Common myeloid progenitor, CD34-positive (primary cell): Measurements from ENCODE around the gene OR51S1.
A peak's percentile ranks its signal among the peaks of the same experiment; 100 is the strongest.

Source experiments
- CTCF ChIA-PET: fragments of 350-600 bp; sonication (Branson Sonifier 250); formaldehyde crosslinking; loops from one replicate; lab custom pipeline; 2021; ENCODE audit warnings: antibody characterized with exemption; lab: Charles Lee
- POLR2A ChIA-PET: fragments of 350-600 bp; sonication (Branson Sonifier 250); formaldehyde crosslinking; loops from one replicate; lab custom pipeline; 2021; ENCODE audit warnings: antibody characterized with exemption; lab: Charles Lee
- DNase-seq, 3 donors: peaks; one replicate each; pipeline versions ENCODE4 v3.0.0 to v3.0.0-alpha.2; 2013
- H3K27ac ChIP-seq, 2 experiments: 1 replicate in 1 of 2; 2 replicates in 1 of 2; pipeline ENCODE4 v1.7.0; 2013; ENCODE audit warnings: inconsistent platforms in 2 of 2, low read length in 2 of 2, mild to moderate bottlenecking in 2 of 2, low read depth in 1 of 2, moderate library complexity in 1 of 2; ENCODE audit not compliant: severe bottlenecking in 2 of 2, insufficient read depth in 1 of 2, poor library complexity in 1 of 2
- H3K27me3 ChIP-seq, 5 experiments: replicated peaks in 2 of 5; 1 replicate in 3 of 5; 2 replicates in 2 of 5; pipeline versions ENCODE4 v1.6.1 to v1.7.0; 2013; ENCODE audit warnings: low read length in 4 of 5, mild to moderate bottlenecking in 2 of 5, moderate library complexity in 2 of 5, inconsistent platforms in 1 of 5; ENCODE audit not compliant: insufficient read depth in 5 of 5, control insufficient read depth in 4 of 5
- H3K36me3 ChIP-seq, 4 experiments: 1 replicate in 2 of 4; 2 replicates in 2 of 4; pipeline versions ENCODE4 v1.6.1 to v1.7.0; 2013; ENCODE audit warnings: low read length in 3 of 4, control low read depth in 1 of 4, mild to moderate bottlenecking in 1 of 4; ENCODE audit not compliant: control insufficient read depth in 4 of 4, insufficient read depth in 4 of 4
- H3K4me1 ChIP-seq, 4 experiments: 1 replicate in 3 of 4; 2 replicates in 1 of 4; pipeline versions ENCODE4 v1.6.1 to v1.7.1; 2013; ENCODE audit warnings: low read length in 3 of 4, mild to moderate bottlenecking in 3 of 4, control low read depth in 1 of 4, inconsistent platforms in 1 of 4, moderate library complexity in 1 of 4; ENCODE audit not compliant: control insufficient read depth in 4 of 4, insufficient read depth in 4 of 4; ENCODE audit errors: control extremely low read depth in 1 of 4
- H3K4me3 ChIP-seq, 7 experiments: 1 replicate in 4 of 7; 2 replicates in 3 of 7; pipeline versions ENCODE4 v1.5.1 to v1.7.0; 2013; ENCODE audit warnings: mild to moderate bottlenecking in 7 of 7, low read length in 6 of 7, moderate library complexity in 6 of 7, inconsistent platforms in 2 of 7, low read depth in 2 of 7, control low read depth in 1 of 7; ENCODE audit not compliant: insufficient read depth in 4 of 7, control insufficient read depth in 1 of 7; ENCODE audit errors: extremely low read depth in 1 of 7
- H3K9me3 ChIP-seq, 5 experiments: 1 replicate in 4 of 5; 2 replicates in 1 of 5; pipeline versions ENCODE4 v1.6.1 to v1.7.1; 2013; ENCODE audit warnings: low read length in 4 of 5, mild to moderate bottlenecking in 2 of 5, inconsistent platforms in 1 of 5, low read depth in 1 of 5, moderate library complexity in 1 of 5; ENCODE audit not compliant: control insufficient read depth in 4 of 5, insufficient read depth in 2 of 5; ENCODE audit errors: control extremely low read depth in 1 of 5
- WGBS: methylation state at CpG from one replicate; pipeline ENCODE4 v1.1.5; 2013; ENCODE audit not compliant: insufficient coverage; 5-methylcytosine and 5-hydroxymethylcytosine counted together

OR51S1 gene

DNA sequence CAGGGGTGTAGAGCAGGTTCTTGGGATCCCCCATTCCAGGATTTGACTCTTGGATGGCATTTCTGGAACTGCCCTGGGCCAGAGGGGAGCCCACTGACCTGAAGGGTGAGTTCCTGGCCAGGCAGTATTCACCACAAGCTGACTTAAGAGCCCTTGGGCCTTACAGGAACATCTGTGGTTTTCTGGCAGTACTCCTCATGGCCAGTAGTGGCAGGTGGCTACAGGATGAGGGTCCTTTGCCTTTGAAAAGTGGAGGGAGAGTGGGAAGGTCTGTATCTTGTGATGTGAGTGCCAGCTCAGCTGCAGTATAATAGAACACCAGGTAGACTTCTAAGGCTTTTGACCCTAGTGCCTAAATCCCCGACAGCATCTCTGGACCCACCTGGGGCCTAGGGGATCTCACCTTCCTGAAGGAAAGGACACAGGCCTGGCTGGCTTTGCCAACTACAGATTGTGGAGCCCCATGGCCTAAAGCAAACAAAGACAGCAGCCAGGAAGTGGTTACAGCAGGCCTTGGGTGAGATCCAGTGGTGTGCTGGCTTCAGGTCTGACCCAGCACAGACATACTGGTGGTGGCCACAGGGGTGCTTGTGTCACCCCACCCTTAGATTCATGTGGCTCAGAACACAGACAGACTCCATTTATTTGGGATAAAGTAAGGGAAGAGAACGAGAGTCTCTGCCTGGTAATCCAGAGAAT is 9.0 kb downstream of the OR51S1 start:
- H3K9me3 ChIP-seq: no peaks in the 10 kb centered on the region
- H3K36me3 ChIP-seq: no peaks in the 10 kb centered on the region
- no peaks in the 10 kb centered on the region for H3K4me1 ChIP-seq
- no peak for DNase-seq
- ChIA-PET CTCF (no interaction called here), POLR2A (no interaction called here)
- no peak overlapping the region for H3K4me3 ChIP-seq
- H3K27ac ChIP-seq: no peak overlapping the region
- 100% methylated on average over 1 of the region's 2 CpGs for WGBS
- no peaks in the 10 kb centered on the region for H3K27me3 ChIP-seq

DNA sequence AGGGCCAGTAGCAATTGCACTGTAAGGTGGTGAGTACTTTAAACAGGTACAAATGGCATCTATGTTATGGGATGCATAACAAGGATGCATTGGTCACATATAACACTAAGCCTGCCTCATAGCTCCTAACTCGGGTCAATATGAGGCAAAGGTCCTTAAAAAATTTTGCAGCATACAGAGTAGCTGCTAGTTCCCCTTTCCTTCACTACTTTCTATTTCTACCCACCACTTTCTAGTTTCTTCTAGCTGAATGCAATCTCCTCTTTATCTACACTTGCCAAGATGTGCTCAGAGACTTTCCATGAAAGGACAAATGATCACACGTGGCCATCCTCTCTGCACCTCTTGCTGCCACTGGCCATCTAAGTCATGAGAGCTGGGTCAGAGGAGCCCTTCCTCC is 18.1 kb downstream of the OR51S1 start:
- DNase-seq: peak in 1 of 3 donors; percentile 18
- no peaks in the 10 kb centered on the region for H3K36me3 ChIP-seq
- CTCF ChIA-PET: interaction anchor here (2.2 kb wide), 1 partner anchor 194 kb away, joined by 8 read pairs; the partner anchor contains the start of gene OR51D1
- no peaks in the 10 kb centered on the region for H3K27me3 ChIP-seq
- 13% methylated on average over 2 of the region's 2 CpGs for WGBS
- POLR2A ChIA-PET: interaction anchor here (0.6 kb wide), 1 partner anchor 258 kb away, joined by 4 read pairs; no protein-coding TSS in a partner anchor
- no peak overlapping the region for H3K27ac ChIP-seq
- H3K9me3 ChIP-seq: no peaks in the 10 kb centered on the region
- H3K4me1 ChIP-seq: no peaks in the 10 kb centered on the region
- H3K4me3 ChIP-seq: no peak overlapping the region

DNA sequence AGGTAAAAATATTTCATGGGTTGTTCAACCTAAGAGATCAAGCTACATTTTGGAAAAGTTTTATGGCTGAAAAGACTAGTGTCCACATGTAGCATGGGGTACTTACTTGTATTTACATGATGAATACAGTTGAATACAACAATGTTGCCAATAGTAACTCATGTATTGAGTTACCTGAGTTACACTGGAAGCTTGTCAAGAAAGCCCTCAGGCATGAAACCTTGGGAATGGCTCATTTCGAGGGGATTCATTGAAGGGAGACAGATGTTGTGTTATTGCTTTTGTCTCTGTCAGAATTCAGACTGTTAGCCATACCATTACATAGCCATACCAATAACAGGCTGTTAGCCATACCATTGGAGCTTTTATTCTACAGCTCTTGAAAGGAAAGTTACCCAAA is 18.7 kb downstream of the OR51S1 start:
- CTCF ChIA-PET: interaction anchor here (2.2 kb wide), 1 partner anchor 194 kb away, joined by 8 read pairs; the partner anchor contains the start of gene OR51D1
- Histone ChIP-seq H3K4me1 (no peaks in the 10 kb centered on the region), H3K27ac (no peak overlapping the region), H3K9me3 (no peaks in the 10 kb centered on the region), H3K27me3 (no peaks in the 10 kb centered on the region), H3K4me3 (no peak overlapping the region), H3K36me3 (no peaks in the 10 kb centered on the region)
- POLR2A ChIA-PET: no interaction called here
- WGBS: 100% methylated on average over 1 of the region's 1 CpG
- DNase-seq: no peak

DNA sequence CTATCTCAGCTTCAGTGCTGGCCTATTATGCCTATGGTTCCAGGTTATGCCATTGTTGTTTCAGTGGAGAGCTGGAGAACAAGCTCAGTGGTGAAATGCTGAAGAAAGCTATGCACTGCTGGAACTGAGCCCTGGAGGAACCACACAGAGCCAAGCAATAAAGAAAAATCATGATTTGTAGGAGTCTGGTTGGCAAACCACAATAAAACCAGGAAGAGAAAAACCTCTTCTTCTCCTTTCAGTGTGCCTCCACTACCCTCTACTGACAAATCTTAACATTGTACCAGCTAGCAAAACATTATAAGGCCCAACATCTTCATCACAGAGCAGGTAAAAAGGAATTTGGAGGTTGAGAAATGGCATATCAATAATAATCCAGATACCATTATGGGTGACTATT is 22.6 kb downstream of the OR51S1 start:
- H3K4me1 ChIP-seq: no peaks in the 10 kb centered on the region
- no peak overlapping the region for H3K4me3 ChIP-seq
- DNase-seq: peak; percentile 16 to 54 (median 33)
- H3K9me3 ChIP-seq: no peaks in the 10 kb centered on the region
- H3K36me3 ChIP-seq: no peaks in the 10 kb centered on the region
- peaks cover 0 to 2% (median 0%) of the 10 kb centered on the region in 5 experiments for H3K27me3 ChIP-seq
- ChIA-PET POLR2A (interaction anchor here (0.5 kb wide), 1 partner anchor 310 kb away, joined by 8 read pairs; no protein-coding TSS in a partner anchor), CTCF (interaction anchor here (0.6 to 3.9 kb wide), 4 partner anchors 182 to 639 kb away, joined by 3 to 38 read pairs (median 7); partner anchors contain the start of gene OR51D1)
- no peak overlapping the region for H3K27ac ChIP-seq

DNA sequence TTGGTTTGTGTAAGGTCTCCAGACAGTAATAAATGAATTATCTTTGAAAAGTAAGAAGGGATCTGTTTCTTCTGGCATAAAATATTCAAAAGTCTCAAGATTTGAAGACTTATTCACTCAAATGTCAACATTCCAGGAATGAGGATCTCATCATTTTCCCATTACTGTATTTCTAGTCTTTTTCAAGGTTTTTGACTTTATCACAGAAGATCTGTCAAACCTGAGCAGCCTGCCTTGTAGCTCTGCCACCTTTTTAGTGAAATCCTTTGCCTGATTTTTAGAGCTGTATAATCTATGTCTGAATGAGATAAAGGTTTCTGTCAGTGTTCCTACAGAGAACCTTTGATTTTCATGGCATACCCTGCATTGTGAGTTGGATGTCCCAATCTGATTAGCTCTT is 23.9 kb downstream of the OR51S1 start:
- Histone ChIP-seq H3K27ac (no peak overlapping the region), H3K9me3 (no peaks in the 10 kb centered on the region), H3K4me3 (no peak overlapping the region), H3K36me3 (no peaks in the 10 kb centered on the region), H3K27me3 (peaks cover 0 to 2% (median 0%) of the 10 kb centered on the region in 5 experiments), H3K4me1 (no peaks in the 10 kb centered on the region)
- ChIA-PET POLR2A (no interaction called here), CTCF (interaction anchor here (0.7 to 3.9 kb wide), 3 partner anchors 180 to 637 kb away, joined by 3 to 38 read pairs (median 3); partner anchors contain the start of gene OR51D1)
- DNase-seq: no peak

DNA sequence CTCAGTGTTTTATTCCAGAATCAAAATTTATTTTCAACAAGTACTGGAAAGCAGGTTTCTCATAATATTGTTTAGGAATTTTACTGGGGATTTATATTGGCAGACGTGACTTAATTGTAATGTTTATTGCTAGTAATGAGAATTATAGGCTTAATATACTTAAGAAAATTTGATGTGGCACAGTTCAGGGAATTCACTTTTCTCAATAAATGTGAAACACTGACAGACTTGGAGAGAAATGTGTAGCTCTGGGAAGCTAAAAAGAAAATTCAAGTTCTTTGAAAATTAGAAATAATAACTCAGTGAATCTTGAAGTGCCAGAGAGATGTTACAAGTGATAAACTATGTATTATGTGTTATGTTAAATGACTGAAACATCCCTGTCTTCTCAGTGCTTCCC is 28.0 kb downstream of the OR51S1 start, which contains the start of gene OR51F2:
Gene OR51F2, plus strand, starts transcription at position 301 of the 400 bp plus-strand sequence. CDS start 101 bp downstream, outside the sequence.
- no peaks in the 10 kb centered on the region for H3K4me1 ChIP-seq
- no peak within 1 kb of the TSS for H3K27ac ChIP-seq
- ChIA-PET CTCF (no interaction called here), POLR2A (no interaction called here)
- no peak for DNase-seq
- H3K4me3 ChIP-seq: no peak within 1 kb of the TSS
- no CpG with 5 or more reads among the region's 1 CpG for WGBS
- no peaks in the 10 kb centered on the region for H3K9me3 ChIP-seq
- H3K27me3 ChIP-seq: peaks cover 0 to 2% (median 0%) of the 10 kb centered on the region in 5 experiments
- H3K36me3 ChIP-seq: no peaks in the 10 kb centered on the region

DNA sequence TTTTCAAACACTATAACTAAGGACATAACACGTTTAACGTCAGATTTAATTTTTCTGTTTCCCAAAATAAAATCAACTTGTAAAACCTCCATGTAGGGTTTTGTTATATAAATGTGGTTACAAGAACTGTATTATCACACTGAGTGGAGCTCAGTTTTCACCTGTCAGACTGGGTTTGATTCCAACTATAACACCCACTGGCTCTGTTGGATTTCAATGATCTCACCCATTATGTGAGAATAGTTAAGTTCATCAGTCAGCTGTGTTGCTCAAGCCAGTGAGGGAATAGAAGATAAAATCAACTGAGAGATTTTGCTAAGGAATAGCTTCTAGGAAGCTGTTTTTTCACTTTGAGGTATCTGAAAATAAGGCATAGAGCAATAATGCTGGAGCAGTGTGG is 39.8 kb downstream of the OR51S1 start:
- Histone ChIP-seq H3K9me3 (no peaks in the 10 kb centered on the region), H3K27ac (no peak overlapping the region), H3K4me3 (no peak overlapping the region), H3K27me3 (no peaks in the 10 kb centered on the region), H3K4me1 (no peaks in the 10 kb centered on the region), H3K36me3 (no peaks in the 10 kb centered on the region)
- no CpG with 5 or more reads among the region's 2 CpGs for WGBS
- CTCF ChIA-PET: no interaction called here
- POLR2A ChIA-PET: interaction anchor here (0.6 kb wide), 1 partner anchor 152 kb away, joined by 3 read pairs; no protein-coding TSS in a partner anchor
- DNase-seq: no peak
